HG03571 (cell line): ENCODE data around the gene SNCB.

Experiments used
- ATAC-seq: cut with Tn5 transposase; IDR thresholded peaks from one replicate; pipeline ENCODE4 v1.9.1; 2021; ENCODE audit not compliant: unreplicated experiment

Gene SNCB

GRCh38 chr5:176629853-176630680 is at the start of gene SNCB, which contains the start of gene EIF4E1B:
SNCB (minus strand) TSS chr5:176630534; CDS start chr5:176629654, 880 bp downstream.
EIF4E1B (plus strand) TSS chr5:176630675; CDS start chr5:176642788, 12,113 bp downstream.
- ATAC-seq, result peak; percentile 69

GRCh38 chr5:176679365-176680225 is 49.3 kb upstream of the SNCB start:
- no peak for ATAC-seq

GRCh38 chr5:176678584-176678983 is 48.2 kb upstream of the SNCB start:
- ATAC-seq, result no peak

GRCh38 chr5:176677209-176677939 is 47.0 kb upstream of the SNCB start:
- ATAC-seq, result no peak

GRCh38 chr5:176676361-176676824 is 46.1 kb upstream of the SNCB start:
- peak; percentile 84 for ATAC-seq

- no peak for ATAC-seq
Observed at GRCh38 chr5:176675676-176676360, 45.5 kb upstream of the SNCB start.

- no peak for ATAC-seq
Observed at GRCh38 chr5:176674799-176675198, 44.5 kb upstream of the SNCB start.

- ATAC-seq, result no peak
Observed at GRCh38 chr5:176673651-176674583, 43.6 kb upstream of the SNCB start.

- no peak for ATAC-seq
Observed at GRCh38 chr5:176671890-176672747, 41.8 kb upstream of the SNCB start.

GRCh38 chr5:176671399-176671798 is 41.1 kb upstream of the SNCB start:
- no peak for ATAC-seq

GRCh38 chr5:176670449-176670848 is 40.1 kb upstream of the SNCB start:
- no peak for ATAC-seq

GRCh38 chr5:176667637-176668036 is 37.3 kb upstream of the SNCB start:
- no peak for ATAC-seq

- ATAC-seq, result no peak
Observed at GRCh38 chr5:176665517-176665916, 35.2 kb upstream of the SNCB start.

GRCh38 chr5:176664886-176665285 is 34.6 kb upstream of the SNCB start:
- no peak for ATAC-seq

- ATAC-seq, result no peak
Observed at GRCh38 chr5:176664479-176664878, 34.1 kb upstream of the SNCB start.

- ATAC-seq, result no peak
Observed at GRCh38 chr5:176663566-176663965, 33.2 kb upstream of the SNCB start.

GRCh38 chr5:176662371-176663333 is 32.3 kb upstream of the SNCB start:
- ATAC-seq, result no peak
